B cell (primary cell): ENCODE data around the gene EML5. TPM values are rescaled to one million over a fixed set of nuclear protein-coding genes. Genes with fewer than 3 reads are reported as not detected.

Experiments
- ATAC-seq: fragments of 200-7000 bp; cut with Tn5 transposase; one replicate; pipeline ENCODE4 v1.10.0; 2021; ENCODE audit warnings: low read depth, mild to moderate bottlenecking, moderate number of reproducible peaks, moderate library complexity
- CTCF ChIA-PET: fragments of 350-600 bp; sonication (Branson Sonifier 250); formaldehyde crosslinking; loops from one replicate; lab custom pipeline; 2021; ENCODE audit warnings: antibody characterized with exemption, inconsistent platforms; lab: Charles Lee
- POLR2A ChIA-PET: fragments of 350-600 bp; sonication (Branson Sonifier 250); formaldehyde crosslinking; loops from one replicate; lab custom pipeline; 2021; ENCODE audit warnings: antibody characterized with exemption; lab: Charles Lee
- DNase-seq: peaks from one replicate; pipeline ENCODE4 v3.0.0; 2013
- H2AFZ ChIP-seq: 2 replicates; pipeline ENCODE4 v1.6.1; 2012; ENCODE audit warnings: mild to moderate bottlenecking, low read depth, low read length; ENCODE audit not compliant: insufficient read depth, poor library complexity, severe bottlenecking
- H3K27ac ChIP-seq, 2 donors: 1 replicate in 1 of 2; 2 replicates in 1 of 2; pipeline ENCODE4 v1.5.1; 2012 to 2013; ENCODE audit warnings: low read length in 2 of 2, mild to moderate bottlenecking in 2 of 2, moderate library complexity in 1 of 2
- H3K27me3 ChIP-seq, 4 experiments: fragments of 200-600 bp in 1 of 4; sonication (generic) in 1 of 4; replicated peaks in 1 of 4; 1 replicate in 2 of 4; 2 replicates in 2 of 4; pipeline versions ENCODE4 v1.6.1 to v1.7.0; 2013 to 2016; ENCODE audit warnings: low read length in 3 of 4, mild to moderate bottlenecking in 2 of 4, mixed read lengths in 1 of 4, moderate library complexity in 1 of 4; ENCODE audit not compliant: insufficient read depth in 4 of 4, control insufficient read depth in 3 of 4; ENCODE audit errors: control extremely low read depth in 1 of 4
- H3K36me3 ChIP-seq, 2 experiments: replicated peaks in 1 of 2; 1 replicate in 1 of 2; 2 replicates in 1 of 2; pipeline versions ENCODE4 v1.6.1 to v1.7.1; 2013; ENCODE audit warnings: low read length in 1 of 2; ENCODE audit not compliant: insufficient read depth in 2 of 2, control insufficient read depth in 1 of 2; ENCODE audit errors: control extremely low read depth in 1 of 2, extremely low read depth in 1 of 2
- H3K4me1 ChIP-seq, 2 donors: fragments of 200-600 bp in 1 of 2; sonication (generic) in 1 of 2; 1 replicate in 1 of 2; 2 replicates in 1 of 2; pipeline versions ENCODE4 v1.5.1 to v1.6.1; 2013 to 2017; ENCODE audit warnings: low read length in 2 of 2; ENCODE audit not compliant: control insufficient read depth in 2 of 2, insufficient read depth in 2 of 2
- H3K4me2 ChIP-seq: replicated peaks from 2 replicates; pipeline ENCODE3; 2012; ENCODE audit warnings: mild to moderate bottlenecking, low read depth, low read length; ENCODE audit not compliant: poor library complexity, severe bottlenecking
- H3K4me3 ChIP-seq, 5 experiments: fragments of 200-600 bp in 1 of 5; sonication (generic) in 1 of 5; 1 replicate in 3 of 5; 2 replicates in 2 of 5; pipeline versions ENCODE4 v1.5.1 to v1.7.0; 2011 to 2016; ENCODE audit warnings: low read length in 4 of 5, mild to moderate bottlenecking in 4 of 5, low read depth in 2 of 5, control low read depth in 1 of 5, moderate library complexity in 1 of 5; ENCODE audit not compliant: insufficient read depth in 1 of 5; ENCODE audit errors: control extremely low read depth in 1 of 5, extremely low read depth in 1 of 5
- H3K79me2 ChIP-seq: fragments of 200-600 bp; sonication (generic); one replicate; pipeline ENCODE4 v1.6.0; 2016; ENCODE audit warnings: low read length; ENCODE audit not compliant: control insufficient read depth, insufficient read depth
- H3K9ac ChIP-seq: fragments of 200-600 bp; sonication (generic); 2 replicates; pipeline ENCODE4 v1.6.1; 2017; ENCODE audit warnings: mild to moderate bottlenecking, low read length, moderate library complexity
- H3K9me3 ChIP-seq, 3 donors: one replicate each; pipeline versions ENCODE4 v1.6.1 to v1.7.1; 2013; ENCODE audit warnings: low read length in 2 of 3; ENCODE audit not compliant: control insufficient read depth in 2 of 3, insufficient read depth in 1 of 3; ENCODE audit errors: control extremely low read depth in 1 of 3
- H4K20me1 ChIP-seq: 2 replicates; pipeline ENCODE4 v1.6.0; 2012; ENCODE audit warnings: mild to moderate bottlenecking, low read length; ENCODE audit not compliant: insufficient read depth, control insufficient read depth, poor library complexity, severe bottlenecking
- H3K27ac Mint-ChIP-seq: one replicate; pipeline ENCODE4 v1.8.0; 2021; ENCODE audit warnings: mixed read lengths
- H3K27me3 Mint-ChIP-seq: one replicate; pipeline ENCODE4 v1.8.0; 2021; ENCODE audit warnings: mixed read lengths
- H3K4me1 Mint-ChIP-seq: one replicate; pipeline ENCODE4 v1.8.0; 2021; ENCODE audit warnings: mixed read lengths
- H3K4me3 Mint-ChIP-seq: one replicate; pipeline ENCODE4 v1.8.0; 2021; ENCODE audit warnings: mixed read lengths
- H3K9me3 Mint-ChIP-seq: one replicate; pipeline ENCODE4 v1.8.0; 2022; ENCODE audit warnings: mixed read lengths; ENCODE audit not compliant: insufficient read depth
- CTCF ChIP-seq: fragments of 200-600 bp; IDR thresholded peaks from one replicate; pipeline ENCODE4 v1.8.0; 2022; ENCODE audit warnings: antibody characterized with exemption, mild to moderate bottlenecking
- EZH2 ChIP-seq: IDR thresholded peaks from 2 replicates; pipeline ENCODE4 v1.6.1; 2012; ENCODE audit warnings: borderline replicate concordance, low read depth, mild to moderate bottlenecking, moderate library complexity, low read length; ENCODE audit not compliant: insufficient read depth, poor library complexity, severe bottlenecking
- WGBS: methylation state at CpG from one replicate; pipeline ENCODE4 v1.1.5; 2013; ENCODE audit warnings: missing lambda C conversion rate; ENCODE audit not compliant: insufficient coverage; 5-methylcytosine and 5-hydroxymethylcytosine counted together
- intact Hi-C: fragments of 100-400 bp; cut with micrococcal nuclease; formaldehyde crosslinking; loops from one replicate; pipeline ENCODE4 v1.10.0; 2022
- polyA plus RNA-seq: library from polyadenylated mRNA; depleted of rRNA; stranded (reverse); fragments of >200 nt; gene quantifications from 2 replicates; pipeline ENCODE4 v1.2.3, GENCODE V29; 2012
- total RNA-seq, 2 donors: library from RNA; stranded (reverse); fragments of 120-200 nt in 1 of 2; gene quantifications; 1 replicate in 1 of 2; 2 replicates in 1 of 2; pipeline versions ENCODE4 v1.2.3 to v1.2.4, GENCODE V29; 2013 to 2022

EML5 gene
- total and polyA plus RNA-seq, 2 donors (not counting 1 experiment from before 2014, with no cell fraction given), result 1.7 to 6.9 TPM

- H3K27me3 Mint-ChIP-seq, result no peaks in the 10 kb centered on the region
- WGBS, result no CpG with 5 or more reads among the region's 5 CpGs
- DNase-seq, result no peak
- H3K4me3 ChIP-seq, result no peak overlapping the region
- H3K4me1 Mint-ChIP-seq, result no peaks in the 10 kb centered on the region
- ATAC-seq, result no peak
- H3K9me3 ChIP-seq, result no peaks in the 10 kb centered on the region
- TF ChIP-seq EZH2, result no peak
- H3K27me3 ChIP-seq, result no peaks in the 10 kb centered on the region
- CTCF ChIA-PET, result interaction anchor here (1.3 to 2.3 kb wide), 2 partner anchors 15 kb away, joined by 3 to 9 read pairs; no protein-coding TSS in a partner anchor
- POLR2A ChIA-PET, result no interaction called here
- no peak overlapping the region for H2AFZ ChIP-seq
- H3K27ac Mint-ChIP-seq, result no peak overlapping the region
- no peak overlapping the region for H3K9ac ChIP-seq
- H3K4me1 ChIP-seq, result no peaks in the 10 kb centered on the region
- no peaks in the 10 kb centered on the region for H3K36me3 ChIP-seq
- no peak overlapping the region for H3K27ac ChIP-seq
- H4K20me1 ChIP-seq, result no peaks in the 10 kb centered on the region
- intact Hi-C loops, result no loop called here
- no peak overlapping the region for H3K4me2 ChIP-seq
- H3K4me3 Mint-ChIP-seq, result no peak overlapping the region
- no peaks in the 10 kb centered on the region for H3K79me2 ChIP-seq
- no peaks in the 10 kb centered on the region for H3K9me3 Mint-ChIP-seq
Measured at GRCh38 chr14:88682495-88683114, 110.1 kb downstream of the EML5 start.

- Mint-ChIP-seq H3K9me3 (no peaks in the 10 kb centered on the region), H3K27ac (no peak overlapping the region), H3K4me3 (no peak overlapping the region), H3K4me1 (no peaks in the 10 kb centered on the region), H3K27me3 (no peaks in the 10 kb centered on the region)
- H3K36me3 ChIP-seq, result no peaks in the 10 kb centered on the region
- WGBS, result no CpG with 5 or more reads among the region's 5 CpGs
- ATAC-seq (no peak), DNase-seq (no peak)
- H3K9me3 ChIP-seq, result no peaks in the 10 kb centered on the region
- no peak overlapping the region for H3K4me3 ChIP-seq
- ChIA-PET CTCF (interaction anchor here (2.3 kb wide), 1 partner anchor 14 kb away, joined by 9 read pairs; no protein-coding TSS in a partner anchor), POLR2A (no interaction called here)
- H3K79me2 ChIP-seq, result no peaks in the 10 kb centered on the region
- TF ChIP-seq EZH2 (no peak), CTCF (no peak)
- no peaks in the 10 kb centered on the region for H3K27me3 ChIP-seq
- H3K4me1 ChIP-seq, result no peaks in the 10 kb centered on the region
- no peaks in the 10 kb centered on the region for H4K20me1 ChIP-seq
- intact Hi-C loops, result no loop called here
- H2AFZ ChIP-seq, result no peak overlapping the region
- no peak overlapping the region for H3K27ac ChIP-seq
- H3K4me2 ChIP-seq, result no peak overlapping the region
- H3K9ac ChIP-seq, result no peak overlapping the region
Measured at GRCh38 chr14:88681755-88682494, 110.8 kb downstream of the EML5 start.
